Measurements from ENCODE around the gene CD2BP2. TPM values are rescaled to one million over a fixed set of nuclear protein-coding genes. Genes with fewer than 3 reads are reported as not detected.
A peak's percentile ranks its signal among the peaks of the same experiment; 100 is the strongest.

The CD2BP2 gene
- total and polyA plus RNA-seq, 2 of the 13 experiments (the other 11 are each of a cell fraction or from before 2014, with no cell fraction given), result 24.9 to 54.6 TPM

GRCh38 chr16:30397776-30398660 is 42.9 kb upstream of the CD2BP2 start:
- TF ChIP-seq THAP11 (CRISPR knock-in tag; IDR thresholded peaks at IDR 0.05) (no peak), RBFOX2 (IDR thresholded peaks at IDR 0.05; ENCODE audit: low read depth, low read length) (peak; percentile 13)
- in situ Hi-C loops (cut with HindIII; ENCODE audit: extremely low pct_ligation_motif_present, low pct_unique_long_range_greater_than_20kb), result no loop called here
- Histone ChIP-seq H3K4me2 (ENCODE audit: low read depth, low read length) (no peak overlapping the region), H3K9ac (ENCODE audit: insufficient read depth, low read depth, low read length) (no peak overlapping the region), H3K27me3 (ENCODE audit: control insufficient read depth in 1 of 2, insufficient read depth in 2 of 2, low read length in 2 of 2) (no peaks in the 10 kb centered on the region), H2AFZ (ENCODE audit: low read length) (no peak overlapping the region), H3K36me3 (replicated peaks in 1 of 2; ENCODE audit: control insufficient read depth in 1 of 2, insufficient read depth in 2 of 2, low read length in 2 of 2) (peaks cover 3 to 17% of the 10 kb centered on the region in 2 experiments; a peak in 4 of 5 replicates), H4K20me1 (ENCODE audit: insufficient read depth, low read length) (no peaks in the 10 kb centered on the region; the same call in 1 of the 2 replicates), H3K9me3 (ENCODE audit: low read length) (no peaks in the 10 kb centered on the region), H3K27ac (ENCODE audit: extremely low read length, insufficient read depth, low read length) (no peak overlapping the region), H3K4me3 (replicated peaks in 1 of 3; ENCODE audit: insufficient read depth in 1 of 3, low read depth in 2 of 3, low read length in 3 of 3) (no peak overlapping the region), H3K4me1 (ENCODE audit: insufficient read depth, low read length) (peaks cover 60% of the 10 kb centered on the region), H3K79me2 (ENCODE audit: insufficient read depth, low read length) (peaks cover 17% of the 10 kb centered on the region)
- 98% methylated on average over 28 of the region's 42 CpGs for WGBS (ENCODE audit: low lambda C conversion rate)
- POLR2A ChIA-PET, result interaction anchor here (2.9 kb wide), 1 partner anchor 10 kb away, joined by 16 read pairs; the partner anchor contains the start of gene ZNF771
- CTCF ChIA-PET (ENCODE audit: low intra/inter-chr PET ratio, low total read pairs), result no interaction called here
- FAIRE-seq, result no peak
- DNase-seq (ENCODE audit: low spot score), result no peak
- intact Hi-C loops (cut with micrococcal nuclease; ENCODE audit: unreplicated experiment), result no loop called here
- BruUV-seq (replicated peaks), result no TSS peak
- ATAC-seq, result no peak

- DNase-seq (ENCODE audit: low spot score) (no peak), FAIRE-seq (no peak), ATAC-seq (no peak)
- no peak overlapping the region for H3K4me3 ChIP-seq (replicated peaks in 1 of 3; ENCODE audit: insufficient read depth in 1 of 3, low read depth in 2 of 3, low read length in 3 of 3)
- H3K4me1 ChIP-seq (ENCODE audit: insufficient read depth, low read length), result peaks cover 50% of the 10 kb centered on the region
- H4K20me1 ChIP-seq (ENCODE audit: insufficient read depth, low read length), result no peaks in the 10 kb centered on the region; the same call in 1 of the 2 replicates
- intact Hi-C loops (cut with micrococcal nuclease; ENCODE audit: unreplicated experiment) (no loop called here), in situ Hi-C loops (cut with HindIII; ENCODE audit: extremely low pct_ligation_motif_present, low pct_unique_long_range_greater_than_20kb) (no loop called here)
- TF ChIP-seq ZSCAN29 (CRISPR knock-in tag; conservative IDR thresholded peaks at IDR 0.05) (no peak), ZNF101 (CRISPR knock-in tag; IDR thresholded peaks at IDR 0.05; ENCODE audit: borderline replicate concordance, low read depth) (no peak), ZUFSP (CRISPR knock-in tag; IDR thresholded peaks at IDR 0.05; ENCODE audit: borderline replicate concordance) (no peak)
- H2AFZ ChIP-seq (ENCODE audit: low read length), result no peak overlapping the region
- ChIA-PET POLR2A (interaction anchor here (0.7 to 2.9 kb wide), 2 partner anchors 11 to 95 kb away, joined by 3 to 16 read pairs; partner anchors contain the start of gene ZNF771), CTCF (ENCODE audit: low intra/inter-chr PET ratio, low total read pairs) (interaction anchor here (2.6 kb wide), 1 partner anchor 12 kb away, joined by 20 read pairs; no protein-coding TSS in a partner anchor)
- H3K36me3 ChIP-seq (replicated peaks in 1 of 2; ENCODE audit: control insufficient read depth in 1 of 2, insufficient read depth in 2 of 2, low read length in 2 of 2), result peaks cover 3 to 17% of the 10 kb centered on the region in 2 experiments; a peak in 4 of 5 replicates
- H3K79me2 ChIP-seq (ENCODE audit: insufficient read depth, low read length), result peaks cover 17% of the 10 kb centered on the region
- 97% methylated on average over 4 of the region's 4 CpGs for WGBS (ENCODE audit: low lambda C conversion rate)
- H3K27ac ChIP-seq (ENCODE audit: extremely low read length, insufficient read depth, low read length), result no peak overlapping the region
- H3K4me2 ChIP-seq (ENCODE audit: low read depth, low read length), result peak overlapping the region; percentile 99
- no peaks in the 10 kb centered on the region for H3K9me3 ChIP-seq (ENCODE audit: low read length)
- no peaks in the 10 kb centered on the region for H3K27me3 ChIP-seq (ENCODE audit: control insufficient read depth in 1 of 2, insufficient read depth in 2 of 2, low read length in 2 of 2)
- H3K9ac ChIP-seq (ENCODE audit: insufficient read depth, low read depth, low read length), result no peak overlapping the region
- BruUV-seq (replicated peaks), result no TSS peak
Measured at GRCh38 chr16:30397056-30397455, 41.9 kb upstream of the CD2BP2 start.
